ENCODE measurements around the gene ALOX12. TPM values are rescaled to one million over a fixed set of nuclear protein-coding genes. Genes with fewer than 3 reads are reported as not detected.

The ALOX12 gene
- total RNA-seq, 1 donor from 2014 or later, result not detected

Other genes with a start within 250 kb of the ALOX12 start
- gene XAF1, start 240.0 kb upstream of the ALOX12 start, total RNA-seq, result 16.6 TPM
- 0.13 TPM for gene FBXO39, start 219.8 kb upstream of the ALOX12 start, total RNA-seq
- gene TEKT1, start 164.3 kb upstream of the ALOX12 start, total RNA-seq, result not detected
- gene RNASEK, start 16.6 kb downstream of the ALOX12 start, total RNA-seq, result 159 TPM
- 12.6 TPM for gene BCL6B, start 27.0 kb downstream of the ALOX12 start, total RNA-seq
- gene SLC16A13, start 40.0 kb downstream of the ALOX12 start, total RNA-seq, result 1.6 TPM
- 0.56 TPM for gene SLC16A11, start 48.0 kb downstream of the ALOX12 start, total RNA-seq
- 5.0 TPM for gene CLEC10A, start 84.2 kb downstream of the ALOX12 start, total RNA-seq
- 0.40 TPM for gene ASGR2, start 118.8 kb downstream of the ALOX12 start, total RNA-seq
- gene ASGR1, start 183.3 kb downstream of the ALOX12 start, total RNA-seq, result 0.19 TPM
- 20.4 TPM for gene DLG4, start 223.8 kb downstream of the ALOX12 start, total RNA-seq
- gene ACADVL, start 223.9 kb downstream of the ALOX12 start, total RNA-seq, result 2,247 TPM
- gene DVL2, start 238.5 kb downstream of the ALOX12 start, total RNA-seq, result 20.4 TPM
- gene PHF23, start 243.4 kb downstream of the ALOX12 start, total RNA-seq, result 19.4 TPM
- 432 TPM for gene GABARAP, start 246.4 kb downstream of the ALOX12 start, total RNA-seq